ENCODE measurements around the gene SLC25A41.

SLC25A41 gene

GRCh38 chr19:6425732-6426620 is 7.6 kb downstream of the SLC25A41 start:
- DNase-seq, result no peak

- peak; percentile 99 for DNase-seq
Measured at GRCh38 chr19:6424939-6425731, 8.4 kb downstream of the SLC25A41 start.

GRCh38 chr19:6424195-6424938 is 9.2 kb downstream of the SLC25A41 start, which contains the start of gene KHSRP:
Gene KHSRP, minus strand, starts transcription at chr19:6424811. Its CDS starts 110 bp downstream, at chr19:6424701.
- DNase-seq, result peak; percentile 52

GRCh38 chr19:6423499-6424194 is 9.9 kb downstream of the SLC25A41 start:
- DNase-seq, result peak; percentile 48

- no peak for DNase-seq
Measured at GRCh38 chr19:6421075-6422014, 12.2 kb downstream of the SLC25A41 start.

- no peak for DNase-seq
Measured at GRCh38 chr19:6418562-6418932, 15.0 kb downstream of the SLC25A41 start.

GRCh38 chr19:6417713-6418561 is 15.6 kb downstream of the SLC25A41 start:
- no peak for DNase-seq

GRCh38 chr19:6416658-6417405 is 16.7 kb downstream of the SLC25A41 start:
- no peak for DNase-seq

GRCh38 chr19:6415591-6416190 is 17.9 kb downstream of the SLC25A41 start:
- DNase-seq, result no peak

- DNase-seq, result no peak
Measured at GRCh38 chr19:6414793-6415590, 18.6 kb downstream of the SLC25A41 start.

GRCh38 chr19:6413721-6414643 is 19.6 kb downstream of the SLC25A41 start:
- no peak for DNase-seq

GRCh38 chr19:6413291-6413690 is 20.3 kb downstream of the SLC25A41 start:
- DNase-seq, result no peak

GRCh38 chr19:6412447-6413091 is 21.0 kb downstream of the SLC25A41 start:
- peak; percentile 56 for DNase-seq

GRCh38 chr19:6412061-6412446 is 21.5 kb downstream of the SLC25A41 start:
- DNase-seq, result no peak

- DNase-seq, result no peak
Measured at GRCh38 chr19:6409346-6409745, 24.2 kb downstream of the SLC25A41 start.

- DNase-seq, result no peak
Measured at GRCh38 chr19:6406401-6406800, 27.2 kb downstream of the SLC25A41 start.
